Muscle of arm (tissue), 12 donors: ENCODE results near the gene PLEKHA7. TPM values are rescaled to one million over a fixed set of nuclear protein-coding genes. Genes with fewer than 3 reads are reported as not detected.

Source experiments
- DNase-seq: peaks from one replicate; pipeline ENCODE4 v3.0.0-alpha.2; 2013
- polyA plus RNA-seq, 12 donors: library from polyadenylated mRNA; unstranded; fragments of 120-200 nt; gene quantifications; one replicate each; pipeline ENCODE4 v1.2.1, GENCODE V29; 2013; ENCODE audit not compliant: insufficient read length in 12 of 12

Gene PLEKHA7
- polyA plus RNA-seq, 12 donors, result 4.9 to 20.3 (median 6.0) TPM; not detected in 1

GRCh38 chr11:16853266-16853665 lies 160.9 kb downstream of the PLEKHA7 start:
- no peak for DNase-seq

GRCh38 chr11:16846305-16846704 lies 167.9 kb downstream of the PLEKHA7 start:
- DNase-seq, result no peak

- no peak for DNase-seq
These were observed 169.9 kb downstream of the PLEKHA7 start for GRCh38 chr11:16844268-16844771.

- DNase-seq, result no peak
These were observed 170.9 kb downstream of the PLEKHA7 start for GRCh38 chr11:16843294-16843693.

GRCh38 chr11:16841984-16842383 lies 172.2 kb downstream of the PLEKHA7 start:
- DNase-seq, result no peak

- DNase-seq, result no peak
These were observed 172.7 kb downstream of the PLEKHA7 start for GRCh38 chr11:16841481-16841880.

GRCh38 chr11:16840951-16841350 lies 173.3 kb downstream of the PLEKHA7 start:
- DNase-seq, result no peak

GRCh38 chr11:16839821-16840220 lies 174.4 kb downstream of the PLEKHA7 start:
- DNase-seq, result no peak

GRCh38 chr11:16834384-16834783 lies 179.8 kb downstream of the PLEKHA7 start:
- no peak for DNase-seq

GRCh38 chr11:16833026-16833425 lies 181.2 kb downstream of the PLEKHA7 start:
- no peak for DNase-seq

GRCh38 chr11:16832193-16832539 lies 182.0 kb downstream of the PLEKHA7 start:
- DNase-seq, result no peak

GRCh38 chr11:16831316-16832192 lies 182.7 kb downstream of the PLEKHA7 start:
- no peak for DNase-seq

GRCh38 chr11:16827139-16827538 lies 187.1 kb downstream of the PLEKHA7 start:
- no peak for DNase-seq

- no peak for DNase-seq
These were observed 188.2 kb downstream of the PLEKHA7 start for GRCh38 chr11:16825968-16826367.

- DNase-seq, result no peak
These were observed 189.1 kb downstream of the PLEKHA7 start for GRCh38 chr11:16825101-16825500.

GRCh38 chr11:16820324-16821092 lies 193.7 kb downstream of the PLEKHA7 start:
- peak; percentile 75 for DNase-seq

GRCh38 chr11:16818284-16818683 lies 195.9 kb downstream of the PLEKHA7 start:
- DNase-seq, result no peak

GRCh38 chr11:16817351-16817750 lies 196.9 kb downstream of the PLEKHA7 start:
- DNase-seq, result no peak

- no peak for DNase-seq
These were observed 197.6 kb downstream of the PLEKHA7 start for GRCh38 chr11:16816358-16817270.

GRCh38 chr11:16815047-16815767 lies 199.0 kb downstream of the PLEKHA7 start:
- DNase-seq, result peak; percentile 51
